HepG2 (cell line): ENCODE results near the gene HIGD1A. TPM values are rescaled to one million over a fixed set of nuclear protein-coding genes. Genes with fewer than 3 reads are reported as not detected.

Experiments used
- ELF3 ChIP-seq: IDR thresholded peaks from 2 replicates; pipeline ENCODE4 v1.6.1; 2016; ENCODE audit warnings: missing genetic modification reagents, missing compliant biosample characterization
- ETS1 ChIP-seq: sonication (generic); formaldehyde crosslinking; IDR thresholded peaks from 2 replicates; pipeline ENCODE4 v1.4.0; 2020; ENCODE audit warnings: missing genetic modification reagents
- HBP1 ChIP-seq: IDR thresholded peaks from 2 replicates; pipeline ENCODE4 v1.6.1; 2016; ENCODE audit warnings: low read depth, control low read depth
- MAF1 ChIP-seq: sonication (generic); formaldehyde crosslinking; IDR thresholded peaks from 2 replicates; pipeline ENCODE4 v1.5.0; 2020; ENCODE audit warnings: missing genetic modification reagents, borderline replicate concordance
- PHF5A ChIP-seq: IDR thresholded peaks from one replicate; pipeline ENCODE4 v1.6.1; 2018; ENCODE audit warnings: low read depth, missing genetic modification reagents; ENCODE audit not compliant: unreplicated experiment
- PHF8 ChIP-seq: sonication (generic); formaldehyde crosslinking; IDR thresholded peaks from 2 replicates; pipeline ENCODE4 v1.5.0; 2020; ENCODE audit warnings: missing genetic modification reagents
- U2AF2 ChIP-seq: fragments of 200-400 bp; formaldehyde crosslinking; IDR thresholded peaks from 2 replicates; pipeline ENCODE4 v1.6.1; 2017; ENCODE audit warnings: low read depth, mild to moderate bottlenecking, low read length
- ZNF124 ChIP-seq: sonication (generic); formaldehyde crosslinking; IDR thresholded peaks from 2 replicates; pipeline ENCODE4 v1.4.0; 2020; ENCODE audit warnings: missing genetic modification reagents
- ZNF337 ChIP-seq: sonication (generic); formaldehyde crosslinking; IDR thresholded peaks from 2 replicates; pipeline ENCODE4 v1.5.1; 2020; ENCODE audit warnings: missing genetic modification reagents, low read depth, mild to moderate bottlenecking, borderline replicate concordance
- ZNF431 ChIP-seq: sonication (generic); formaldehyde crosslinking; IDR thresholded peaks from 2 replicates; pipeline ENCODE4 v1.9.0; 2022; ENCODE audit warnings: missing genetic modification reagents, low read depth, mild to moderate bottlenecking, borderline replicate concordance
- polyA plus RNA-seq, 8 experiments: library from polyadenylated mRNA; depleted of rRNA in 3 of 8; stranded (reverse) in 7 of 8; unstranded in 1 of 8; fragments of >200 nt; fragmentation: Illumina TruSeq in 4 of 8; extraction: Trizol in 4 of 8; gene quantifications; 2 replicates each; pipeline versions ENCODE4 v1.2.1 to v1.2.3, GENCODE V29; 2011 to 2016; ENCODE audit warnings: low read depth in 4 of 8, missing spikeins in 1 of 8, mixed read lengths in 1 of 8; ENCODE audit not compliant: insufficient read depth in 1 of 8
- total RNA-seq, 5 experiments: library from RNA; depleted of rRNA; stranded (reverse); fragments of >200 nt; fragmentation: Illumina TruSeq; extraction: Trizol; gene quantifications; 2 replicates each; pipeline ENCODE4 v1.2.3, GENCODE V29; 2016; ENCODE audit warnings: low read depth in 1 of 5
- TF ChIP-seq, protein P1 (sequence below): sonication (generic); formaldehyde crosslinking; IDR thresholded peaks from 2 replicates; pipeline ENCODE4 v1.9.0; 2021; ENCODE audit warnings: missing genetic modification reagents, borderline replicate concordance

The HIGD1A gene
- total and polyA plus RNA-seq, 2 of the 13 experiments (the other 11 are each of a cell fraction or from before 2014, with no cell fraction given), result 222 to 253 TPM

- no peak for TF ChIP-seq PHF5A (CRISPR knock-in tag)
- 0 out of 2 replicates have a peak, but pooled peaks have one; percentile 58 for TF ChIP-seq ELF3 (CRISPR knock-in tag)
- TF ChIP-seq, protein P1, sequence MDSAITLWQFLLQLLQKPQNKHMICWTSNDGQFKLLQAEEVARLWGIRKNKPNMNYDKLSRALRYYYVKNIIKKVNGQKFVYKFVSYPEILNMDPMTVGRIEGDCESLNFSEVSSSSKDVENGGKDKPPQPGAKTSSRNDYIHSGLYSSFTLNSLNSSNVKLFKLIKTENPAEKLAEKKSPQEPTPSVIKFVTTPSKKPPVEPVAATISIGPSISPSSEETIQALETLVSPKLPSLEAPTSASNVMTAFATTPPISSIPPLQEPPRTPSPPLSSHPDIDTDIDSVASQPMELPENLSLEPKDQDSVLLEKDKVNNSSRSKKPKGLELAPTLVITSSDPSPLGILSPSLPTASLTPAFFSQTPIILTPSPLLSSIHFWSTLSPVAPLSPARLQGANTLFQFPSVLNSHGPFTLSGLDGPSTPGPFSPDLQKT, result no peak
- TF ChIP-seq U2AF2, result 0 out of 2 replicates have a peak, but pooled peaks have one; percentile 49
- no peak; the same call in 1 of the 2 replicates for TF ChIP-seq ZNF431 (CRISPR knock-in tag)
- no peak for TF ChIP-seq ZNF337 (CRISPR knock-in tag)
- no peak for TF ChIP-seq ETS1
- TF ChIP-seq HBP1 (CRISPR knock-in tag), result no peak; the same call in 1 of the 2 replicates
- no peak for TF ChIP-seq MAF1 (CRISPR knock-in tag)
- no peak for TF ChIP-seq ZNF124 (CRISPR knock-in tag)
- TF ChIP-seq PHF8 (CRISPR knock-in tag), result no peak
These were observed 991 bp upstream of the HIGD1A start (continued) for GRCh38 chr3:42805141-42805821.
